Measurements from ENCODE around the gene PDE6G.

DNA sequence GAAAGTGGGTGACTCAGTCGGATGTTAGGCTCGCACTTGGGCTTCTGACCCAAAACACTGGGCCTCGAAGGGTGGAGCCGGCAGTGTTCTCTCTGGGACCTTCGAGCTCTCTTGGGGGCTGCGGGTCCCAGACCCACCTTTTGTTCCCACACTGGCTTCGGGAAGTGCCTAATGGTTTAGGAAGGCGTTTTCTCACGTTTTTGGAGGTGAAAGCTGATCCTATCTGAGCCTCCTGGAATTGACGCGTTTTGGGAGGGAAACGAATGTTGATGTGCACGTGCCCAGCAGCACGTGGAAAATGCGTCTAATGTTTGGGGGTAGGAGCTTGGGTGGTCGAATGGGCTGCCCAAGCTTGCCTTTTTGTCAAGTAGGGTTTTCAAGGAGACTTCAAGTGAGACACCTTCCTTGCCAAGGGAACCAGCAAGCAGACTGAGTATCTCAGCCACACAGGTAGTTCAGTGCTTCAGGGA lies 28.1 kb upstream of the PDE6G start:
- no peak for TF ChIP-seq PATZ1 (CRISPR knock-in tag; IDR thresholded peaks at IDR 0.05; ENCODE audit: borderline replicate concordance)
- TF ChIP-seq ESRRG (CRISPR knock-in tag; IDR thresholded peaks at IDR 0.05) = no peak
- no peak for TF ChIP-seq ARNTL (CRISPR knock-in tag; IDR thresholded peaks at IDR 0.05; ENCODE audit: borderline replicate concordance, low read depth)
- TF ChIP-seq CSDC2 (CRISPR knock-in tag; IDR thresholded peaks at IDR 0.05) = no peak
- TF ChIP-seq RARB (CRISPR knock-in tag; IDR thresholded peaks at IDR 0.05) = no peak
- TF ChIP-seq CSRNP3 (CRISPR knock-in tag; IDR thresholded peaks at IDR 0.05) = no peak
- TF ChIP-seq ZNF565 (CRISPR knock-in tag; conservative IDR thresholded peaks at IDR 0.05; ENCODE audit: low read depth) = no peak
- TF ChIP-seq OSR1 (CRISPR knock-in tag; IDR thresholded peaks at IDR 0.05) = no peak
- no peak for TF ChIP-seq POU6F1 (CRISPR knock-in tag; IDR thresholded peaks at IDR 0.05; ENCODE audit: borderline replicate concordance, low read depth)
- TF ChIP-seq BACH2 (CRISPR knock-in tag; IDR thresholded peaks at IDR 0.05; ENCODE audit: borderline replicate concordance) = no peak
- TF ChIP-seq ZNF8 (CRISPR knock-in tag; IDR thresholded peaks at IDR 0.05) = no peak
- TF ChIP-seq ZFP3 (CRISPR knock-in tag; IDR thresholded peaks at IDR 0.05) = no peak
- TF ChIP-seq ZFP30 (CRISPR knock-in tag; IDR thresholded peaks at IDR 0.05) = no peak
- TF ChIP-seq, protein P1, sequence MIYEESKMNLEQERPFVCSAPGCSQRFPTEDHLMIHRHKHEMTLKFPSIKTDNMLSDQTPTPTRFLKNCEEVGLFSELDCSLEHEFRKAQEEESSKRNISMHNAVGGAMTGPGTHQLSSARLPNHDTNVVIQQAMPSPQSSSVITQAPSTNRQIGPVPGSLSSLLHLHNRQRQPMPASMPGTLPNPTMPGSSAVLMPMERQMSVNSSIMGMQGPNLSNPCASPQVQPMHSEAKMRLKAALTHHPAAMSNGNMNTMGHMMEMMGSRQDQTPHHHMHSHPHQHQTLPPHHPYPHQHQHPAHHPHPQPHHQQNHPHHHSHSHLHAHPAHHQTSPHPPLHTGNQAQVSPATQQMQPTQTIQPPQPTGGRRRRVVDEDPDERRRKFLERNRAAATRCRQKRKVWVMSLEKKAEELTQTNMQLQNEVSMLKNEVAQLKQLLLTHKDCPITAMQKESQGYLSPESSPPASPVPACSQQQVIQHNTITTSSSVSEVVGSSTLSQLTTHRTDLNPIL (CRISPR knock-in tag; IDR thresholded peaks at IDR 0.05; ENCODE audit: low read depth) = no peak
